Fibroblast of lung (primary cell): Measurements from ENCODE around the gene ZNF282. TPM values are rescaled to one million over a fixed set of nuclear protein-coding genes. Genes with fewer than 3 reads are reported as not detected.

Source experiments
- DNase-seq, 2 donors: peaks; one replicate each; pipeline versions ENCODE4 v3.0.0 to v3.0.0-alpha.2; 2010; ENCODE audit warnings: low read depth in 2 of 2
- H2AFZ ChIP-seq: 2 replicates; pipeline ENCODE4 v1.5.1; 2012; ENCODE audit warnings: low read length, control low read depth, inconsistent platforms
- H3K27ac ChIP-seq: 2 replicates; pipeline ENCODE4 v1.5.1; 2011; ENCODE audit warnings: low read length, control low read depth; ENCODE audit not compliant: insufficient read depth
- H3K27me3 ChIP-seq: 2 replicates; pipeline ENCODE4 v1.5.1; 2011; ENCODE audit warnings: mild to moderate bottlenecking, low read length; ENCODE audit not compliant: control insufficient read depth, insufficient read depth
- H3K36me3 ChIP-seq: 2 replicates; pipeline ENCODE4 v1.5.1; 2011; ENCODE audit warnings: low read length; ENCODE audit not compliant: control insufficient read depth, insufficient read depth
- H3K4me1 ChIP-seq: 2 replicates; pipeline ENCODE4 v1.5.1; 2011; ENCODE audit warnings: low read length; ENCODE audit not compliant: control insufficient read depth, insufficient read depth; ENCODE audit errors: extremely low read depth
- H3K4me2 ChIP-seq: 2 replicates; pipeline ENCODE4 v1.5.1; 2011; ENCODE audit warnings: low read length, control low read depth; ENCODE audit not compliant: insufficient read depth; ENCODE audit errors: extremely low read depth
- H3K4me3 ChIP-seq, 4 experiments: fragments of 200-600 bp in 1 of 4; sonication (generic) in 1 of 4; replicated peaks in 1 of 4; 2 replicates each; pipeline ENCODE4 v1.5.1; 2011 to 2016; ENCODE audit warnings: low read length in 4 of 4, low read depth in 3 of 4, mild to moderate bottlenecking in 3 of 4, control low read depth in 2 of 4, inconsistent platforms in 1 of 4, mixed read lengths in 1 of 4; ENCODE audit not compliant: insufficient read depth in 1 of 4; ENCODE audit errors: control extremely low read depth in 1 of 4
- H3K79me2 ChIP-seq: 2 replicates; pipeline ENCODE4 v1.5.1; 2012; ENCODE audit warnings: mild to moderate bottlenecking, low read length, inconsistent platforms; ENCODE audit not compliant: control insufficient read depth, insufficient read depth
- H3K9ac ChIP-seq: 2 replicates; pipeline ENCODE4 v1.5.1; 2011; ENCODE audit warnings: mild to moderate bottlenecking, low read length, control low read depth; ENCODE audit not compliant: insufficient read depth
- H3K9me3 ChIP-seq: 2 replicates; pipeline ENCODE4 v1.5.1; 2012; ENCODE audit warnings: low read depth, low read length; ENCODE audit not compliant: control insufficient read depth, insufficient read depth
- H4K20me1 ChIP-seq: 2 replicates; pipeline ENCODE4 v1.5.1; 2011; ENCODE audit warnings: low read length; ENCODE audit not compliant: control insufficient read depth, insufficient read depth; ENCODE audit errors: extremely low read depth
- EZH2 ChIP-seq: IDR thresholded peaks from 2 replicates; pipeline ENCODE4 v1.5.1; 2012; ENCODE audit warnings: low read length, control low read depth, mild to moderate bottlenecking; ENCODE audit errors: missing control alignments
- polyA plus RNA-seq, 2 donors: library from polyadenylated mRNA; depleted of rRNA in 1 of 2; stranded (reverse) in 1 of 2; unstranded in 1 of 2; fragments of >200 nt; gene quantifications; 2 replicates each; pipeline ENCODE4 v1.2.1, GENCODE V29; 2011 to 2012; ENCODE audit warnings: missing spikeins in 1 of 2
- total RNA-seq: library from RNA; depleted of rRNA; stranded (reverse); fragments of >200 nt; gene quantifications from 2 replicates; pipeline ENCODE4 v1.2.1, GENCODE V29; 2014
- TF ChIP-seq, protein P1 (sequence below), 2 donors: IDR thresholded peaks in 1 of 2; conservative IDR thresholded peaks in 1 of 2; 1 replicate in 1 of 2; 2 replicates in 1 of 2; pipeline ENCODE4 v1.5.1; 2011 to 2012; ENCODE audit warnings: low read length in 2 of 2, control low read depth in 1 of 2, inconsistent platforms in 1 of 2, low read depth in 1 of 2, mild to moderate bottlenecking in 1 of 2

ZNF282 gene
- total and polyA plus RNA-seq, 2 donors (not counting 1 experiment from before 2014, with no cell fraction given): 6.8 to 23.1 TPM

DNA sequence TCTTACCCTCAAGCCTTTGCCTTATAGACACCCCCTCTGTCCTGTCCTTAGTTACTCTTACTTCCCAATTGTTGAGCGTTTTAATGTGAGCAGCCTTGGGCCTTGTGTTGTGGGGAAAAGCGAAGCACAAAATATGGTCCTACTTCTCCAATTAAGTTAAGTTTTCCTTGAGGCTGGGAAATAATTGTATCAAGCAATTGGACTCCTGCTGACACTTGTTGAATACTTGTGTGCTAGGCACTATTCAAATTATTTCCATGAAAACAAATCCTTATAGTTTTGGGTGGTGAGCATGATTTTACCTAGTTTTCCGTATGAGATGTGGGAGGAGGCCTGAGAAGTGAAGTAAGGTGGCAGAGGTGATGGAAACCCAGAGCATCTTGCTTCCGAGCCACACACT, 61.2 kb downstream of the ZNF282 start:
- H3K9me3 ChIP-seq: no peaks in the 10 kb centered on the region
- peaks cover 14% of the 10 kb centered on the region for H3K36me3 ChIP-seq
- no peak overlapping the region for H2AFZ ChIP-seq
- H3K79me2 ChIP-seq: no peaks in the 10 kb centered on the region
- no peaks in the 10 kb centered on the region for H4K20me1 ChIP-seq
- no peak overlapping the region for H3K9ac ChIP-seq
- DNase-seq: no peak
- no peaks in the 10 kb centered on the region for H3K27me3 ChIP-seq
- H3K4me2 ChIP-seq: no peak overlapping the region
- no peak for TF ChIP-seq EZH2
- H3K4me1 ChIP-seq: peaks cover 2% of the 10 kb centered on the region
- no peak overlapping the region for H3K27ac ChIP-seq
- H3K4me3 ChIP-seq: no peak overlapping the region

DNA sequence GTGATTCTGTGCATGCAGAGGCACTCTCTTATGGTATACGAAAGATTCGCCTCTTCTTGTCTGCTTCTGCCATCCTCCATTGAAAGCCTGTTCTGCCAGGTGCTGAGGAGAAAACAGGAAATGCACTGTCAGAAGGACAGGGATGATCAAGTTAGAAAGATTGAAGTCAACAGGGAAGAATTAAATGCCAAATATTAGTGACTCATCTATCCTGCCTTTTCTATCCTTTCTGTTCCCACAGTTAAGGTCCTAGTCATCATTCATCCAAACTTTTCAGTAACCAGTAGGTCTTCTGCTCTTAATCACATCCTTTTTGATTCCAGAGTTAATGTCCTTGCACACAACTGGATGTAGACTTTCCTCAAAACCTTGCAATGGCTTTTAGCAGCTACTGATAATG, 61.8 kb downstream of the ZNF282 start:
- Histone ChIP-seq H3K9me3 (no peaks in the 10 kb centered on the region), H3K79me2 (no peaks in the 10 kb centered on the region), H3K4me3 (no peak overlapping the region), H3K9ac (no peak overlapping the region), H3K4me1 (peaks cover 2% of the 10 kb centered on the region), H4K20me1 (no peaks in the 10 kb centered on the region), H3K27me3 (no peaks in the 10 kb centered on the region), H3K36me3 (peaks cover 14% of the 10 kb centered on the region), H3K4me2 (no peak overlapping the region), H2AFZ (no peak overlapping the region), H3K27ac (no peak overlapping the region)
- TF ChIP-seq EZH2: no peak
- TF ChIP-seq, protein P1, sequence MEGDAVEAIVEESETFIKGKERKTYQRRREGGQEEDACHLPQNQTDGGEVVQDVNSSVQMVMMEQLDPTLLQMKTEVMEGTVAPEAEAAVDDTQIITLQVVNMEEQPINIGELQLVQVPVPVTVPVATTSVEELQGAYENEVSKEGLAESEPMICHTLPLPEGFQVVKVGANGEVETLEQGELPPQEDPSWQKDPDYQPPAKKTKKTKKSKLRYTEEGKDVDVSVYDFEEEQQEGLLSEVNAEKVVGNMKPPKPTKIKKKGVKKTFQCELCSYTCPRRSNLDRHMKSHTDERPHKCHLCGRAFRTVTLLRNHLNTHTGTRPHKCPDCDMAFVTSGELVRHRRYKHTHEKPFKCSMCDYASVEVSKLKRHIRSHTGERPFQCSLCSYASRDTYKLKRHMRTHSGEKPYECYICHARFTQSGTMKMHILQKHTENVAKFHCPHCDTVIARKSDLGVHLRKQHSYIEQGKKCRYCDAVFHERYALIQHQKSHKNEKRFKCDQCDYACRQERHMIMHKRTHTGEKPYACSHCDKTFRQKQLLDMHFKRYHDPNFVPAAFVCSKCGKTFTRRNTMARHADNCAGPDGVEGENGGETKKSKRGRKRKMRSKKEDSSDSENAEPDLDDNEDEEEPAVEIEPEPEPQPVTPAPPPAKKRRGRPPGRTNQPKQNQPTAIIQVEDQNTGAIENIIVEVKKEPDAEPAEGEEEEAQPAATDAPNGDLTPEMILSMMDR (conservative IDR thresholded peaks at IDR 0.05 in 1 of 2, IDR thresholded peaks at IDR 0.05 in 1 of 2; ENCODE audit: low read depth in 1 of 2, low read length in 2 of 2): no peak
- peak in 1 of 2 donors; percentile 20 for DNase-seq

DNA sequence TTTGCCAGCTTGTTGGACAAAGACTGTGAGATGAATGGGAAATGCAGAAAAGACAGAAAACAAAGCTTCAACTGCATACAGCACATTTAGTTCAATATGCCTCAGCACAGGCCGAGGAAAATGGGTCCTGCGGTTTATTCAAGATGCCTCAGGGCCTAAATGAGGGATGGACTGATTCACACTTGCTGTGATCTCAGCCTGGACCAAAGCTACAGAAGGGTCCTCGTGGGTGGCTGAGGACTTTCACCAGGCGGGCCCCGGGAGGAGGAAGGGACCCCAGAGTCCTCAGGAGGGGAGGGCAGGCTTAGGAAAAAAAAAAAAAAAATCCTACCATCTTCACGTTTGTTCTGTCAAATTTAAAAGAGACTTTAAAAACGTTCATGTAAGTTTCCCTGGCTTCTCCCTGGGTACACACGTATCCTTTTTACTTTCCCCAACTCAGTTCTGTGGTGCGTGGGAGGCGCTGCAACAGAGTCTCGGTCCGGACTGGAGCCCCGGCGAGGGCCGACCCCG, 66.0 kb downstream of the ZNF282 start:
- Histone ChIP-seq H3K27me3 (no peaks in the 10 kb centered on the region), H4K20me1 (no peaks in the 10 kb centered on the region), H3K4me3 (peak overlapping the region; percentile 26 to 66 (median 46)), H3K36me3 (no peaks in the 10 kb centered on the region), H3K4me2 (peak overlapping the region; percentile 81), H3K9me3 (no peaks in the 10 kb centered on the region), H3K79me2 (no peaks in the 10 kb centered on the region), H2AFZ (peak overlapping the region; percentile 54), H3K9ac (peak overlapping the region; percentile 87), H3K27ac (peak overlapping the region; percentile 74), H3K4me1 (peaks cover 2% of the 10 kb centered on the region)
- TF ChIP-seq, protein P1 (conservative IDR thresholded peaks at IDR 0.05 in 1 of 2, IDR thresholded peaks at IDR 0.05 in 1 of 2; ENCODE audit: low read depth in 1 of 2, low read length in 2 of 2): no peak
- TF ChIP-seq EZH2: no peak
- DNase-seq: peak; percentile 40 to 77
